Type B pancreatic cell (in vitro differentiated cells): ENCODE measurements around the gene SDHA. TPM values are rescaled to one million over a fixed set of nuclear protein-coding genes. Genes with fewer than 3 reads are reported as not detected.
A peak's percentile ranks its signal among the peaks of the same experiment; 100 is the strongest.
"Not testable (repeated sequence)": the region's sequence is repeated elsewhere in the genome, so short reads cannot be mapped to it uniquely, and the experiment has no call there.

ENCODE experiments used
- DNase-seq: peaks from one replicate; pipeline ENCODE4 v3.0.0; 2021; ENCODE audit warnings: mixed read lengths; ENCODE audit not compliant: unreplicated experiment; ENCODE audit errors: extremely low spot score
- H3K27ac Mint-ChIP-seq: 2 replicates; pipeline ENCODE4 v1.8.0; 2021; ENCODE audit warnings: mild to moderate bottlenecking, mixed read lengths
- H3K27me3 Mint-ChIP-seq: 2 replicates; pipeline ENCODE4 v1.8.0; 2021; ENCODE audit warnings: mixed read lengths
- H3K36me3 Mint-ChIP-seq: 2 replicates; pipeline ENCODE4 v1.8.0; 2021; ENCODE audit warnings: mixed read lengths
- H3K4me1 Mint-ChIP-seq: one replicate; pipeline ENCODE4 v1.8.0; 2021; ENCODE audit warnings: mixed read lengths; ENCODE audit not compliant: unreplicated experiment
- H3K4me3 Mint-ChIP-seq: 2 replicates; pipeline ENCODE4 v1.8.0; 2021; ENCODE audit warnings: mild to moderate bottlenecking, mixed read lengths
- H3K9me3 Mint-ChIP-seq: 2 replicates; pipeline ENCODE4 v1.8.0; 2021; ENCODE audit warnings: mixed read lengths
- CTCF ChIP-seq: fragments of 200-600 bp; sonication (generic); conservative IDR thresholded peaks from 2 replicates; pipeline ENCODE4 v1.5.0; 2021; ENCODE audit warnings: antibody characterized with exemption, mild to moderate bottlenecking
- total RNA-seq: library from RNA; stranded (reverse); gene quantifications from 2 replicates; pipeline ENCODE4 v1.2.1, GENCODE V29; 2021; ENCODE audit warnings: low replicate concordance

The SDHA gene
- total RNA-seq, 1 donor from 2014 or later, result 143 TPM

- no peaks in the 10 kb centered on the region for H3K4me1 Mint-ChIP-seq
- no peaks in the 10 kb centered on the region for H3K27me3 Mint-ChIP-seq
- TF ChIP-seq CTCF, result no peak
- DNase-seq, result no peak
- peaks cover 14% of the 10 kb centered on the region for H3K36me3 Mint-ChIP-seq
- H3K9me3 Mint-ChIP-seq, result no peaks in the 10 kb centered on the region
- H3K27ac Mint-ChIP-seq, result peak overlapping the region; percentile 71
- H3K4me3 Mint-ChIP-seq, result no peak overlapping the region
These were observed 46.2 kb downstream of the SDHA start for GRCh38 chr5:264338-264737.

GRCh38 chr5:266311-267026 lies 48.3 kb downstream of the SDHA start:
- H3K9me3 Mint-ChIP-seq, H3K4me3 Mint-ChIP-seq, H3K27me3 Mint-ChIP-seq, DNase-seq, H3K4me1 Mint-ChIP-seq, H3K27ac Mint-ChIP-seq: not testable (repeated sequence)
- peaks cover 14% of the 10 kb centered on the region for H3K36me3 Mint-ChIP-seq

- TF ChIP-seq CTCF, result no peak
- peaks cover 10% of the 10 kb centered on the region for H3K36me3 Mint-ChIP-seq
- DNase-seq, result no peak
- no peaks in the 10 kb centered on the region for H3K27me3 Mint-ChIP-seq
- H3K27ac Mint-ChIP-seq, result no peak overlapping the region
- no peak overlapping the region for H3K4me3 Mint-ChIP-seq
- no peaks in the 10 kb centered on the region for H3K9me3 Mint-ChIP-seq
- peaks cover 9% of the 10 kb centered on the region for H3K4me1 Mint-ChIP-seq
These were observed 49.6 kb downstream of the SDHA start for GRCh38 chr5:267716-268115.

GRCh38 chr5:270340-270739 lies 52.2 kb downstream of the SDHA start:
- no peaks in the 10 kb centered on the region for H3K9me3 Mint-ChIP-seq
- peak overlapping the region; percentile 96 for H3K27ac Mint-ChIP-seq
- peak overlapping the region; percentile 96 for H3K4me3 Mint-ChIP-seq
- peaks cover 8% of the 10 kb centered on the region for H3K36me3 Mint-ChIP-seq
- DNase-seq, result no peak
- peaks cover 20% of the 10 kb centered on the region for H3K4me1 Mint-ChIP-seq
- no peaks in the 10 kb centered on the region for H3K27me3 Mint-ChIP-seq
- TF ChIP-seq CTCF, result no peak

GRCh38 chr5:271828-272167 lies 53.7 kb downstream of the SDHA start:
- peak overlapping the region; percentile 96 for H3K4me3 Mint-ChIP-seq
- H3K9me3 Mint-ChIP-seq, H3K36me3 Mint-ChIP-seq, H3K27me3 Mint-ChIP-seq, DNase-seq: not testable (repeated sequence)
- H3K4me1 Mint-ChIP-seq, result peaks cover 20% of the 10 kb centered on the region
- H3K27ac Mint-ChIP-seq, result peak overlapping the region; percentile 87

- Mint-ChIP-seq H3K27ac (peak overlapping the region; percentile 87), H3K4me1 (peaks cover 20% of the 10 kb centered on the region), H3K4me3 (peak overlapping the region; percentile 92)
- not testable (repeated sequence) for H3K36me3 Mint-ChIP-seq, H3K27me3 Mint-ChIP-seq, DNase-seq, H3K9me3 Mint-ChIP-seq
These were observed 55.0 kb downstream of the SDHA start for GRCh38 chr5:273091-273490.

GRCh38 chr5:273491-273890 lies 55.4 kb downstream of the SDHA start:
- not testable (repeated sequence) for H3K9me3 Mint-ChIP-seq, H3K36me3 Mint-ChIP-seq, DNase-seq, H3K27me3 Mint-ChIP-seq
- H3K4me3 Mint-ChIP-seq, result peak overlapping the region; percentile 92
- H3K27ac Mint-ChIP-seq, result peak overlapping the region; percentile 87
- peaks cover 20% of the 10 kb centered on the region for H3K4me1 Mint-ChIP-seq

- not testable (repeated sequence) for H3K27me3 Mint-ChIP-seq, H3K9me3 Mint-ChIP-seq, H3K4me3 Mint-ChIP-seq, H3K27ac Mint-ChIP-seq, DNase-seq
- Mint-ChIP-seq H3K36me3 (peaks cover 11% of the 10 kb centered on the region), H3K4me1 (peaks cover 20% of the 10 kb centered on the region)
These were observed 56.2 kb downstream of the SDHA start for GRCh38 chr5:274346-274745.
